ENCODE results near the gene SLC22A6.

Gene SLC22A6

DNA sequence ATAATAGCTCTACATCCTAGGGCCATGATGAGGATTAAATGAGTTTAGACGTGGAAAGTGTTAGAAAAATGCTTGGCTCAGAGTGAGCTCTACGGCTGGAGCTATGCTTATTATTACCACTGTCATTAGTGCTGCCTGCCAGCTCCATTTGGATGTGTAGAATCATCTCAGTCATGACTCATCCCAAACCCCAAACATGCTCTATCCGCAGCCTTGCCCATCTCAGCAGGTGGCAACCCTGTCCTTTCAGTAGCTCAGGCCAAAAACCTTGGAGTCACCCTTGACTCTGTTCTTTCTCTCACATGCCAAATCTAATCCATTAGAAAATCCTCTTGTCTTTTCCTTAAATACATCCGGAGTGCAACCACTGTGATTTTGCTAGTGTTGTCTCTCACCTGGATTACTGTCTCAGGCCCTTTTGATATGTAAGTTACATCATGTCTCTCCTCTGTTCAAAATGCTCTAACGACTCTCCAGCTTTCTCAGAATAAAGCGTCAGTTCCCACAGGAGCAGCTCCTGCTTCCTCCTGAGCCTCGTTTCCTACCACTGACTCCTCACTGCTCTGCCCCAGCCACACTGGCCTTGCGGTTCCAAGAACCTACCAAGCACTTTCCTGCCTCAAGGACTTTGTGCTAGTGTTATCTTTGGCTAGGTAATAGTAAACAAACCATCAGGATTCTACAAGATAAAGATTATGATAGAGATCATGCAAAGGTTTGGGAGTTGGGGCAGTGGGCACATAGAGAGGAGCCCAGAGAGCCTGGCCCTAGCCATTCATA lies 53.1 kb downstream of the SLC22A6 start:
- no peak for DNase-seq

DNA sequence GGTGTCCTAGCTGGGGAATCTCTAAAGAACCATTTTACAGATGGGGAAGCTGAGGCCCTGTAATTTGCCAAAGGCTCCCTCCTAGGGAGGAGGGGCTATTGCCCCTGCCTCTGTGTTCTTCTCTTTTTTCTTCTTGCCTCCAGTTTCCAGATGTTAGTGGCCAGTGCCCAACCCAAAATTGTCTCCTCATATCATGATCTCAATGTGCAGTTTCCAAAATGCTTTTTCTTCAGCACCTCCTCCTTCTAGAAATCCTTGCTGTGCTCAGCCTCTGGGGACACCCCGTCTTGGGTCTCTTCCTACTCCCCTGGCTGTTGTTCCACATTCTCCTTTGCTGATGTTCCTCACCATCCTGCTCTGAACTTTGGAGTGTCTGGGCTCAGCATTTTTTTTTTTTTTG lies 54.1 kb downstream of the SLC22A6 start:
- DNase-seq = no peak

DNA sequence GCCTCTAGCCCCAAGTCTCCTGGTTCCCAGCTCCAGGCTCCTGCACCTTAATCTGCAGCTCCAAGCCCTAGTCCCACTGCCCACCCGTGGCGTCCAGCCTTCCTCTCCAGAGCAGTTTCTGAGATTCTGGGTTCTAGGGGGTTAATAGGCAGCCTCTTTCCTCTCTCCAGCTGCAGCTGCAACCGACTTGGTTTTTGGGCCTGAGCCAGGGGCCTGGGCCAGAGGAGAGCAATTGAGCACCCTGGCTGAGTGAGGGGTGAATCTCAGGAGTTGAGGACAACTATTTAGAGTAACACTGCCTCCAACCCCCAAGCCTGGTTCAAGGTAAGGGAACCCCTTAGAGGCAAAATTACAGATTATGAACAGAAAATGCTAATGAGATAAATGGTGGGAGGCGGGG lies 54.6 kb downstream of the SLC22A6 start:
- no peak for DNase-seq

DNA sequence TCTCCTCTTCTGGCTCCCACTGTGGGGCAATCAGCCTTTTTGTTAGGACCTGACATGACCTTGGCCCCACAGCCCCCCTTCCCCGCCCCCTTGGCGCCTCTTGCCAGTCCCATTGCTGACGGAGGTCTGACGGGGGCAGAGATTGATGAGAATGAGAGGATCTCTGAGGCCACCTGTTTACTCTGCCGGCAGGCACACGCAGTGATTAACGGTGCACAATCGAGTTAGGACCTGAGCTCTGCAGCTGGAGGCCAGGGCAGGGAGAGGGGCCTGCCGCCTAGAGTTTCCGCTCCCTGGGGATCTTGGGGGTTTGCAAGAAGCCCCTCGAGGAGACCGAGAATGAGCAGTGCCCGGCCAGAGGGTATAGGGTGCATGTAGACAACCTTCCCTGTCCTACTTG lies 56.8 kb downstream of the SLC22A6 start:
- DNase-seq = no peak

DNA sequence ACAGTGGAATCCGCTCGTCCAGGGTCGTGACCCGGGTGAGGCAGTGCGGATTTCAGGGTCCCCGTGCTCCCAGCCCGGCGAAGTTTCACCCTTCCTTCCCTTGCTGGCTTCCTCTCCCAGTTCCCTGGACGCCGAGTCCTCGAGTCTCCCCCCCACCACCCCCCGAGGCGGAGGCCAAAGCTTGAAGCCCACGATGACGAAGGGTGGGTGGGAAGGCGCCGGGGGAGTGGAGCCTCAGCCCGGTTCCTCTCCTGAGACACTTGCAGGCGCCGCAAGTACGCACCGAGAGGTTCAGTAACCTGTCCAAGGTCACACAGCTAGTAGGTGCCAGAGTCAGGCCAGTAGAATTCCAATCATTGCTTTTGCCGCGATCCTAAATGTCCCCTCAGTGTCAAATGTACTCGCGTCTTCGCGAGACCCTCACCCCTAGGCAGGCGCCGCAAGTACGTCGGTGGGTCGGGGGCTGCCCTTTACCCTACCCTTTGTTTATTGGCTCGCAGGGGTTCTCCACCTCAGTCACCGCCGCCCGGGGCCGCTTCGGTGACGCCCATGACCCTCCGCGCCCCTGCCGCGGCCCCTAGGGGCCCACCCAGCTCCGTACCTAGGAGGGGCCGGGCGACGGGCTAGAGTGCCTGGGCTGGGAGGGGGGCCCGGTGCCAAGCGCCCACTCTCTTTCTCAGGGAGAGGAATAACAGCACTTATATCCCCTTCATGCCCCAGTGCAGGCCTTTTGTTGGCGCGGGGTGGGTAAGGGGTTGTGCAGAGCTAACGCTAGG lies 57.9 kb downstream of the SLC22A6 start:
- no peak for DNase-seq

Data from NCI-H2081 treated with DMSO at 0.1 percent for 48 hours (cell line).